Lower leg skin (tissue), 4 donors: ENCODE data around the gene MGST2. TPM values are rescaled to one million over a fixed set of nuclear protein-coding genes. Genes with fewer than 3 reads are reported as not detected.

Experiments
- DNase-seq, 2 donors: peaks; one replicate each; pipeline ENCODE4 v3.0.0-alpha.2; 2019; ENCODE audit warnings: low spot score in 2 of 2
- H3K4me3 ChIP-seq: fragments of 200-600 bp; sonication (generic); 2 replicates; pipeline ENCODE4 v1.5.1; 2017; ENCODE audit warnings: mild to moderate bottlenecking, low read depth; ENCODE audit not compliant: poor library complexity, severe bottlenecking
- CTCF ChIP-seq, 3 donors: fragments of 450-650 bp; IDR thresholded peaks; one replicate each; pipeline ENCODE4 v1.5.1; 2016; ENCODE audit warnings: antibody characterized with exemption in 3 of 3, mild to moderate bottlenecking in 3 of 3, moderate library complexity in 2 of 3
- POLR2A ChIP-seq, 2 donors: fragments of 450-650 bp; IDR thresholded peaks; one replicate each; pipeline ENCODE4 v1.6.1; 2016 to 2017; ENCODE audit warnings: antibody characterized with exemption in 2 of 2, mild to moderate bottlenecking in 1 of 2, moderate library complexity in 1 of 2
- WGBS, 2 donors: methylation state at CpG; one replicate each; pipeline ENCODE4 v1.1.5; 2018; 5-methylcytosine and 5-hydroxymethylcytosine counted together
- intact Hi-C: fragments of 100-400 bp; cut with DNase I; formaldehyde crosslinking; loops from one replicate; pipeline ENCODE4 v1.15.0; 2023; ENCODE audit warnings: low total_unique reads
- total RNA-seq, 4 donors: library from RNA; depleted of rRNA; stranded (reverse); fragments of >200 nt; gene quantifications; one replicate each; pipeline ENCODE4 v1.1.0, GENCODE V29; 2016

The MGST2 gene
- total RNA-seq, 4 donors from 2014 or later = 83.1 to 157 (median 112) TPM

- WGBS, 2 donors = 97 to 99% methylated on average over 4 of the region's 4 CpGs
- H3K4me3 ChIP-seq = no peak overlapping the region
- TF ChIP-seq CTCF (IDR thresholded peaks at IDR 0.05) (no peak), POLR2A (IDR thresholded peaks at IDR 0.05) (no peak)
- intact Hi-C loops = no loop called here
- peak in 1 of 2 donors; percentile 53 for DNase-seq
Observed at GRCh38 chr4:139704915-139705485, 39.4 kb downstream of the MGST2 start.

- WGBS, 2 donors = 83 to 100% methylated on average over 1 of the region's 1 CpG
- no peak for DNase-seq
- TF ChIP-seq CTCF (IDR thresholded peaks at IDR 0.05) = no peak
- no peak for TF ChIP-seq POLR2A (IDR thresholded peaks at IDR 0.05)
- H3K4me3 ChIP-seq = no peak overlapping the region
- intact Hi-C loops = no loop called here
Observed at GRCh38 chr4:139709660-139710059, 44.0 kb downstream of the MGST2 start.

GRCh38 chr4:139710073-139710472, 44.5 kb downstream of the MGST2 start:
- WGBS, 2 donors = 85 to 90% methylated on average over 2 of the region's 2 CpGs
- H3K4me3 ChIP-seq = no peak overlapping the region
- TF ChIP-seq POLR2A (IDR thresholded peaks at IDR 0.05) (no peak), CTCF (IDR thresholded peaks at IDR 0.05) (no peak)
- intact Hi-C loops = no loop called here
- DNase-seq = no peak

GRCh38 chr4:139711461-139711860, 45.8 kb downstream of the MGST2 start:
- 76 to 80% methylated on average over 4 of the region's 4 CpGs for WGBS, 2 donors

GRCh38 chr4:139712882-139713281, 47.3 kb downstream of the MGST2 start:
- DNase-seq = no peak
- intact Hi-C loops = no loop called here
- no peak overlapping the region for H3K4me3 ChIP-seq
- TF ChIP-seq POLR2A (IDR thresholded peaks at IDR 0.05) = no peak
- TF ChIP-seq CTCF (IDR thresholded peaks at IDR 0.05) = no peak
- 80 to 84% methylated on average over 2 of the region's 2 CpGs for WGBS, 2 donors

More at GRCh38 chr4:139711461-139711860, 45.8 kb downstream of the MGST2 start:
- no peak for TF ChIP-seq POLR2A (IDR thresholded peaks at IDR 0.05)
- TF ChIP-seq CTCF (IDR thresholded peaks at IDR 0.05) = no peak
- H3K4me3 ChIP-seq = no peak overlapping the region
- DNase-seq = no peak
- intact Hi-C loops = no loop called here
